K562 (cell line): ENCODE measurements around the gene MCM7. TPM values are rescaled to one million over a fixed set of nuclear protein-coding genes. Genes with fewer than 3 reads are reported as not detected.

Source experiments
- CBX3 ChIP-seq, 2 experiments: IDR thresholded peaks; 1 replicate in 1 of 2; 2 replicates in 1 of 2; pipeline ENCODE4 v1.6.1; 2012; ENCODE audit warnings: inconsistent platforms in 2 of 2, low read length in 2 of 2, borderline replicate concordance in 1 of 2, control low read depth in 1 of 2
- CREM ChIP-seq: IDR thresholded peaks from 2 replicates; pipeline ENCODE4 v1.6.1; 2014; ENCODE audit warnings: antibody characterized with exemption, low read depth
- E2F1 ChIP-seq: sonication (generic); formaldehyde crosslinking; IDR thresholded peaks from 2 replicates; pipeline ENCODE4 v1.8.1; 2023; ENCODE audit warnings: mild to moderate bottlenecking, missing genetic modification reagents, moderate library complexity
- HDGF ChIP-seq: fragments of 450-650 bp; IDR thresholded peaks from 2 replicates; pipeline ENCODE4 v1.6.1; 2016
- KHSRP ChIP-seq: fragments of 450-650 bp; IDR thresholded peaks from 2 replicates; pipeline ENCODE4 v1.6.1; 2017
- MAFK ChIP-seq: IDR thresholded peaks from 2 replicates; pipeline ENCODE4 v1.6.1; 2011; ENCODE audit warnings: low read length, improper control_type of control experiment
- MBD2 ChIP-seq: sonication (generic); IDR thresholded peaks from 2 replicates; pipeline ENCODE4 v1.6.1; 2016; ENCODE audit warnings: low read depth, borderline replicate concordance
- MITF ChIP-seq: IDR thresholded peaks from 2 replicates; pipeline ENCODE4 v1.6.1; 2014; ENCODE audit warnings: antibody characterized with exemption
- MLX ChIP-seq, 2 experiments: fragments of 450-650 bp in 1 of 2; sonication (generic) in 1 of 2; formaldehyde crosslinking; conservative IDR thresholded peaks; 2 replicates each; pipeline versions ENCODE4 v1.4.0 to v1.8.1; 2020 to 2022; ENCODE audit warnings: mild to moderate bottlenecking in 1 of 2, missing genetic modification reagents in 1 of 2
- MYBL2 ChIP-seq, 2 experiments: fragments of 450-650 bp in 1 of 2; sonication (generic) in 1 of 2; formaldehyde crosslinking in 1 of 2; IDR thresholded peaks; 2 replicates each; pipeline versions ENCODE4 v1.6.1 to v1.8.1; 2017 to 2022; ENCODE audit warnings: borderline replicate concordance in 1 of 2, inconsistent platforms in 1 of 2, low read depth in 1 of 2, mild to moderate bottlenecking in 1 of 2, missing genetic modification reagents in 1 of 2, moderate library complexity in 1 of 2
- MYNN ChIP-seq, 2 experiments: sonication (generic); formaldehyde crosslinking in 1 of 2; IDR thresholded peaks; 2 replicates each; pipeline versions ENCODE4 v1.5.0 to v1.6.1; 2016 to 2020; ENCODE audit warnings: antibody characterized with exemption in 1 of 2, missing genetic modification reagents in 1 of 2
- NCOA1 ChIP-seq: fragments of 450-650 bp; IDR thresholded peaks from 2 replicates; pipeline ENCODE4 v1.6.1; 2016; ENCODE audit warnings: low read depth
- NCOR1 ChIP-seq: fragments of 450-650 bp; IDR thresholded peaks from 2 replicates; pipeline ENCODE4 v1.6.1; 2016; ENCODE audit warnings: mild to moderate bottlenecking, moderate library complexity
- NFATC3 ChIP-seq: fragments of 450-650 bp; IDR thresholded peaks from 2 replicates; pipeline ENCODE4 v1.6.1; 2017; ENCODE audit warnings: mild to moderate bottlenecking
- NFE2L1 ChIP-seq: fragments of 450-650 bp; IDR thresholded peaks from 2 replicates; pipeline ENCODE4 v1.6.1; 2016; ENCODE audit warnings: missing genetic modification characterization, low read depth, mild to moderate bottlenecking, missing compliant biosample characterization, moderate library complexity, borderline replicate concordance
- NFXL1 ChIP-seq: fragments of 450-650 bp; formaldehyde crosslinking; IDR thresholded peaks from 2 replicates; pipeline ENCODE4 v1.4.0; 2021; ENCODE audit warnings: mild to moderate bottlenecking
- NONO ChIP-seq, 2 experiments: fragments of 200-400 bp in 1 of 2; fragments of 450-650 bp in 1 of 2; formaldehyde crosslinking in 1 of 2; IDR thresholded peaks; 2 replicates each; pipeline ENCODE4 v1.6.1; 2017; ENCODE audit warnings: low read depth in 2 of 2, mild to moderate bottlenecking in 2 of 2, moderate library complexity in 2 of 2, low read length in 1 of 2
- RCOR1 ChIP-seq, 2 experiments: IDR thresholded peaks; 2 replicates each; pipeline ENCODE4 v1.6.1; 2012; ENCODE audit warnings: low read depth in 2 of 2, low read length in 2 of 2, borderline replicate concordance in 1 of 2, improper control_type of control experiment in 1 of 2
- TSC22D4 ChIP-seq: fragments of 450-650 bp; IDR thresholded peaks from 2 replicates; pipeline ENCODE4 v1.6.1; 2016; ENCODE audit warnings: missing genetic modification characterization, missing biosample characterization, control low read depth
- ZBTB7A ChIP-seq: IDR thresholded peaks from 2 replicates; pipeline ENCODE4 v1.6.1; 2011; ENCODE audit warnings: low read depth, mild to moderate bottlenecking, low read length, moderate library complexity, borderline replicate concordance; ENCODE audit not compliant: control insufficient read depth
- ZFP1 ChIP-seq: fragments of 450-650 bp; formaldehyde crosslinking; IDR thresholded peaks from 2 replicates; pipeline ENCODE4 v1.4.0; 2020; ENCODE audit warnings: mild to moderate bottlenecking, mixed read lengths
- ZNF121 ChIP-seq: sonication (generic); formaldehyde crosslinking; conservative IDR thresholded peaks from 2 replicates; pipeline ENCODE4 v1.8.0; 2022; ENCODE audit warnings: missing genetic modification reagents
- ZNF175 ChIP-seq: fragments of 200-800 bp; sonication (Bioruptor generic); IDR thresholded peaks from 2 replicates; pipeline ENCODE4 v1.6.1; 2016; ENCODE audit warnings: low read depth, mild to moderate bottlenecking, missing genetic modification characterization, missing compliant biosample characterization
- ZNF449 ChIP-seq: fragments of 250-450 bp; sonication (Bioruptor Pico); IDR thresholded peaks from 2 replicates; pipeline ENCODE4 v1.8.0; 2022; ENCODE audit warnings: moderate library complexity, mild to moderate bottlenecking, inconsistent platforms
- polyA plus RNA-seq, 8 experiments: library from polyadenylated mRNA; depleted of rRNA in 4 of 8; stranded (reverse) in 5 of 8; unstranded in 3 of 8; fragments of >200 nt; fragmentation: Nextera tagmentation in 2 of 8; fragmentation: Illumina TruSeq in 1 of 8; extraction: Ambion mirVana in 2 of 8; extraction: Trizol in 1 of 8; gene quantifications; 2 replicates each; pipeline versions ENCODE4 v1.2.1 to v1.2.3, GENCODE V29; 2011 to 2014; ENCODE audit warnings: inconsistent platforms in 1 of 8, missing spikeins in 1 of 8
- total RNA-seq, 7 experiments: library from RNA; depleted of rRNA in 6 of 7; stranded (reverse); fragments of >200 nt in 6 of 7; fragmentation: Illumina TruSeq in 2 of 7; extraction: Trizol in 2 of 7; gene quantifications; 2 replicates each; pipeline versions ENCODE4 v1.2.1 to v1.2.3, GENCODE V29; 2011 to 2021; ENCODE audit warnings: low replicate concordance in 1 of 7

Gene MCM7
- total and polyA plus RNA-seq, 9 of the 15 experiments (the other 6 are each of a cell fraction or from before 2014, with no cell fraction given), result 329 to 856 (median 437) TPM

GRCh38 chr7:100119970-100120732 lies 19.0 kb upstream of the MCM7 start (continued):
- TF ChIP-seq NFATC3 (no peak), NFXL1 (CRISPR knock-in tag) (no peak), MYBL2 (IDR thresholded peaks at IDR 0.05; ENCODE audit: low read depth) (no peak), MYBL2 (CRISPR knock-in tag; IDR thresholded peaks at IDR 0.05; ENCODE audit: borderline replicate concordance) (no peak), E2F1 (CRISPR knock-in tag) (no peak), ZNF175 (CRISPR knock-in tag) (no peak), TSC22D4 (tag) (no peak), NONO (IDR thresholded peaks at IDR 0.05; ENCODE audit: low read depth in 2 of 2, low read length in 1 of 2) (no peak), CREM (0 out of 2 replicates have a peak, but pooled peaks have one; percentile 25), ZNF121 (CRISPR knock-in tag) (no peak), MBD2 (0 out of 2 replicates have a peak, but pooled peaks have one; percentile 2), CBX3 (IDR thresholded peaks at IDR 0.05; ENCODE audit: borderline replicate concordance in 1 of 2, low read length in 2 of 2) (peak in 1 of 2 experiments; percentile 4; a peak in 1 of 3 replicates), NCOA1 (no peak; the same call in 1 of the 2 replicates), ZNF449 (CRISPR knock-in tag) (no peak), MYNN (IDR thresholded peaks at IDR 0.05) (peak; percentile 26; the same call in 1 of the 2 replicates), MYNN (CRISPR knock-in tag; IDR thresholded peaks at IDR 0.05) (no peak), HDGF (peak; percentile 76), KHSRP (no peak), RCOR1 (IDR thresholded peaks at IDR 0.05; ENCODE audit: borderline replicate concordance in 1 of 2, low read depth in 2 of 2, low read length in 2 of 2) (no peak), MLX (CRISPR knock-in tag; conservative IDR thresholded peaks at IDR 0.05) (no peak), NFE2L1 (tag) (no peak), ZFP1 (CRISPR knock-in tag) (no peak), MITF (no peak), MAFK (no peak; the same call in 1 of the 2 replicates), NCOR1 (no peak), ZBTB7A (0 out of 2 replicates have a peak, but pooled peaks have one; percentile 57)
